WTC11 (cell line): Measurements from ENCODE around the gene SPEM2.

Experiments used
- MLX ChIP-seq: sonication (generic); formaldehyde crosslinking; IDR thresholded peaks from 2 replicates; pipeline ENCODE4 v1.8.1; 2023; ENCODE audit warnings: mild to moderate bottlenecking, missing genetic modification reagents, moderate library complexity
- SMAD4 ChIP-seq: sonication (generic); formaldehyde crosslinking; IDR thresholded peaks from 2 replicates; pipeline ENCODE4 v1.8.0; 2022; ENCODE audit warnings: mild to moderate bottlenecking, missing genetic modification reagents
- SP1 ChIP-seq: sonication (generic); formaldehyde crosslinking; conservative IDR thresholded peaks from 2 replicates; pipeline ENCODE4 v1.8.1; 2022; ENCODE audit warnings: missing genetic modification reagents
- ZSCAN18 ChIP-seq: fragments of 250-450 bp; sonication (Bioruptor Pico); IDR thresholded peaks from 2 replicates; pipeline ENCODE4 v2.1.2; 2022; ENCODE audit warnings: mild to moderate bottlenecking, moderate library complexity
- TF ChIP-seq, protein P1 (sequence below): fragments of 200-600 bp; IDR thresholded peaks from 2 replicates; pipeline ENCODE4 v1.8.0; 2022; ENCODE audit warnings: antibody characterized with exemption
- TF ChIP-seq, protein P2 (sequence below): fragments of 250-450 bp; sonication (Bioruptor Pico); IDR thresholded peaks from 2 replicates; pipeline ENCODE4 v1.9.0; 2021; ENCODE audit warnings: mild to moderate bottlenecking

GRCh38 chr17:7411427-7411750 lies 14.0 kb upstream of the SPEM2 start:
- TF ChIP-seq MLX (CRISPR knock-in tag), result no peak
- no peak for TF ChIP-seq SMAD4 (CRISPR knock-in tag)
- TF ChIP-seq ZSCAN18 (CRISPR knock-in tag), result no peak
- TF ChIP-seq, protein P1, sequence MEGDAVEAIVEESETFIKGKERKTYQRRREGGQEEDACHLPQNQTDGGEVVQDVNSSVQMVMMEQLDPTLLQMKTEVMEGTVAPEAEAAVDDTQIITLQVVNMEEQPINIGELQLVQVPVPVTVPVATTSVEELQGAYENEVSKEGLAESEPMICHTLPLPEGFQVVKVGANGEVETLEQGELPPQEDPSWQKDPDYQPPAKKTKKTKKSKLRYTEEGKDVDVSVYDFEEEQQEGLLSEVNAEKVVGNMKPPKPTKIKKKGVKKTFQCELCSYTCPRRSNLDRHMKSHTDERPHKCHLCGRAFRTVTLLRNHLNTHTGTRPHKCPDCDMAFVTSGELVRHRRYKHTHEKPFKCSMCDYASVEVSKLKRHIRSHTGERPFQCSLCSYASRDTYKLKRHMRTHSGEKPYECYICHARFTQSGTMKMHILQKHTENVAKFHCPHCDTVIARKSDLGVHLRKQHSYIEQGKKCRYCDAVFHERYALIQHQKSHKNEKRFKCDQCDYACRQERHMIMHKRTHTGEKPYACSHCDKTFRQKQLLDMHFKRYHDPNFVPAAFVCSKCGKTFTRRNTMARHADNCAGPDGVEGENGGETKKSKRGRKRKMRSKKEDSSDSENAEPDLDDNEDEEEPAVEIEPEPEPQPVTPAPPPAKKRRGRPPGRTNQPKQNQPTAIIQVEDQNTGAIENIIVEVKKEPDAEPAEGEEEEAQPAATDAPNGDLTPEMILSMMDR, result no peak
- TF ChIP-seq, protein P2, sequence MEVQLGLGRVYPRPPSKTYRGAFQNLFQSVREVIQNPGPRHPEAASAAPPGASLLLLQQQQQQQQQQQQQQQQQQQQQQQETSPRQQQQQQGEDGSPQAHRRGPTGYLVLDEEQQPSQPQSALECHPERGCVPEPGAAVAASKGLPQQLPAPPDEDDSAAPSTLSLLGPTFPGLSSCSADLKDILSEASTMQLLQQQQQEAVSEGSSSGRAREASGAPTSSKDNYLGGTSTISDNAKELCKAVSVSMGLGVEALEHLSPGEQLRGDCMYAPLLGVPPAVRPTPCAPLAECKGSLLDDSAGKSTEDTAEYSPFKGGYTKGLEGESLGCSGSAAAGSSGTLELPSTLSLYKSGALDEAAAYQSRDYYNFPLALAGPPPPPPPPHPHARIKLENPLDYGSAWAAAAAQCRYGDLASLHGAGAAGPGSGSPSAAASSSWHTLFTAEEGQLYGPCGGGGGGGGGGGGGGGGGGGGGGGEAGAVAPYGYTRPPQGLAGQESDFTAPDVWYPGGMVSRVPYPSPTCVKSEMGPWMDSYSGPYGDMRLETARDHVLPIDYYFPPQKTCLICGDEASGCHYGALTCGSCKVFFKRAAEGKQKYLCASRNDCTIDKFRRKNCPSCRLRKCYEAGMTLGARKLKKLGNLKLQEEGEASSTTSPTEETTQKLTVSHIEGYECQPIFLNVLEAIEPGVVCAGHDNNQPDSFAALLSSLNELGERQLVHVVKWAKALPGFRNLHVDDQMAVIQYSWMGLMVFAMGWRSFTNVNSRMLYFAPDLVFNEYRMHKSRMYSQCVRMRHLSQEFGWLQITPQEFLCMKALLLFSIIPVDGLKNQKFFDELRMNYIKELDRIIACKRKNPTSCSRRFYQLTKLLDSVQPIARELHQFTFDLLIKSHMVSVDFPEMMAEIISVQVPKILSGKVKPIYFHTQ (CRISPR knock-in tag), result no peak
- no peak for TF ChIP-seq SP1 (CRISPR knock-in tag)
